DMS53 (cell line): ENCODE data around the gene STK35.
"Not testable (repeated sequence)": the region's sequence is repeated elsewhere in the genome, so short reads cannot be mapped to it uniquely, and the experiment has no call there.

ENCODE experiments used
- DNase-seq: peaks from one replicate; lab custom pipeline; 2025; lab: John Stamatoyannopoulos, UW

STK35 gene

DNA sequence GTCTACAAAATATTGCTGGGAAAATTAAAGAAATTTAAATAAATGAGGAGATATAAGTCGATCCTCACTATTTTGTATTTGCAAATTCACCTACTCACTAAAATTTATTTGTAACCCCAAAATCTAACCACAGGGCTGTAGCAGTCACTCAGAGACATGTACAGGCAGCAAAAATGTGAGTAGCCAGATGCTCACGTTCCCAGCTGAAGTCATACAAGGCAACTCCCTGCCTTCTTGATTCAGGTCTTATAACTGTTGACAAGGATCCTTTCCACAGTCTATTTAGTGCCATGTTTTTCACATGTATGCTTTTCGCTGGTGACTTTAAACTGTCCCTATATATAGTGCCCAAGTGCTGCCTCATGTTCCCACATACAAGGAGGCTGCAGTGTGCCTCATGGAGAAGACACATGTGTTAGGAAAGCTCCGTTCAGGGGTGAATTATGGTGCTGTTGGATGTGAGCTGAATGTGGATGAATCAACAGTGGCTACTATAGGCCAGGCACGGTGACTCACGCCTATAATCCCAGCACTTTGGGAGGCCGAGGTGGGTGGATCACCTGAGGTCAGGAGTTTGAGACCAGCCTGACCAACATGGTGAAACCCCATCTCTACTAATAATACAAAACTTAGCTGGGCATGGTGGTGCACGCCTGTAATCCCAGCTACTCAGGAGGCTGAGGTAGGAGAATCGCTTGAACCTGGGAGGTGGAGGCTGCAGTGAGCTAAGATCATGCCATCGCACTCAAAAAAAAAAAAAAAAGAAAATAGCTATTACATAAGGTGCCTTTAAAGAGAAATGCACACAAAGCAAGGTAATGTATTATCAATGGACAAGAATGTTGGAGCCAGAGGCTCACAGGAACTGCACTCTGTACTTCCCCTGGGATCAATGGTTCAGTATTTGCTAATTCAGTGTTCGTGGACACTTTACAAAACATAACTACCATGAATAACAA lies 55.3 kb downstream of the STK35 start:
- no peak for DNase-seq

GRCh38 chr20:2162125-2162822 lies 60.6 kb downstream of the STK35 start:
- DNase-seq = no peak

GRCh38 chr20:2162823-2163166 lies 61.2 kb downstream of the STK35 start:
- DNase-seq = no peak

DNA sequence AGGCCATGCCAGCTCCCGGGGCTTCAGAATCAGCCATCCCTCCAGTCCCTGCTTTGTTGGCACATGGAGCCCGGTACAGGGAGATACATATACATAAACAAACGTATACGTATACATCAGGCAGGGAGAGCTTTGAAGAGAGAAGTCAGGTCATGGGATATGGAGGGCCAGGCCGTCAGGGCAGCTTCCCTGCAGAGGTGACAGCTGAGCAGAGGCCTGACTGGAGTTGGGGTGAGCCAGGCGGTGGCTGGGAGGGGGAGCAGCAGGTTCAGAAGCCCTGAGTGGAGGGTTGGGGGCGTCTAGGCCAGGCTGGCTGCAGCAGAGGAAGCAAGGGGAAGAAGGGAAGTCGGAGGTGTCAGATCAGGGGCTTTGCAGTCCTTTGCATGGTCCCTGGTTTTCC lies 61.7 kb downstream of the STK35 start:
- DNase-seq = no peak

GRCh38 chr20:2163757-2164156 lies 62.1 kb downstream of the STK35 start:
- DNase-seq = no peak

- DNase-seq = no peak
These were observed 62.8 kb downstream of the STK35 start for GRCh38 chr20:2164421-2164820.

DNA sequence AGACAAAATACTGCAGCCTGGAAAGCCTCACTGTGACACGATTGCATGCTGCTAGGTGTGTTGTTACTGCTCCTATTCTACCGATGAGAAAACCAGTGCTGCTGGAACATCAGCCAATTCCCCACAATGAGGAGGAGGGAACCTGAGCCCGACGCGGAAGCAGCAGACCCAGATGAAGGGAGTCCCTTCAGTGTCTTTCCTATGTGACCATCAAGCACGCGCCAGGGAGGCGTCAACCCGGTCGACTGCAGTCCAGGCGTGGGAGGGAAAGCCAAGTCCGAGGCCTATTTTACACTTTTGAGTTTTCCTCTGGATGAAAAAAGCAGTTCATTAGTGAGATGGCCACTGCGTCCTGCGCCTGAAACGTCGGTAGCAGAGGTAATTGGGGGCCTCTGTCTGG lies 63.3 kb downstream of the STK35 start:
- no peak for DNase-seq

GRCh38 chr20:2165871-2166270 lies 64.2 kb downstream of the STK35 start:
- DNase-seq = no peak

- no peak for DNase-seq
These were observed 65.5 kb downstream of the STK35 start for GRCh38 chr20:2167112-2167511.

- DNase-seq = no peak
These were observed 67.3 kb downstream of the STK35 start for GRCh38 chr20:2168946-2169345.

- no peak for DNase-seq
These were observed 67.9 kb downstream of the STK35 start for GRCh38 chr20:2169456-2170088.

GRCh38 chr20:2170404-2170803 lies 68.8 kb downstream of the STK35 start:
- DNase-seq = no peak

- DNase-seq = no peak
These were observed 69.7 kb downstream of the STK35 start for GRCh38 chr20:2171266-2171790.

DNA sequence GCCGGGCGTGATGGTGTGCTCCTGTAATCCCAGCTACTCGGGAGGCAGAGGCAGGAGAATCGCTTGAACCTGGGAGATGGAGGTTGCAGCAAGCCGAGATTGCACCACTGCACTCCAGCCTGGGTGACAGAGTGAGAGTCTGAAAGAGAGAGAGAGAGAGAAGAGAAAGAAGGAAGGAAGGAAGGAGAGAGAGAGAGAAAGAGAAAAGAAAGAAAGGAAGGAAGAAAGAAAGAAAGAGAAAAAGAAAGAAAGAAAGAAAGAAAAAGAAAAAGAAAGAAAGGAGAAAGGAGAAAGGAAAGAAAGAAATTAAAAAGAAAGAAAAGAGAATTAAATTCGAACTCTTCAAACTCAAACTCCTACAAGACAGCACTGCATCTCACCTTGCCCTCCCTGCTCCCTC lies 70.2 kb downstream of the STK35 start:
- DNase-seq = not testable (repeated sequence)

DNA sequence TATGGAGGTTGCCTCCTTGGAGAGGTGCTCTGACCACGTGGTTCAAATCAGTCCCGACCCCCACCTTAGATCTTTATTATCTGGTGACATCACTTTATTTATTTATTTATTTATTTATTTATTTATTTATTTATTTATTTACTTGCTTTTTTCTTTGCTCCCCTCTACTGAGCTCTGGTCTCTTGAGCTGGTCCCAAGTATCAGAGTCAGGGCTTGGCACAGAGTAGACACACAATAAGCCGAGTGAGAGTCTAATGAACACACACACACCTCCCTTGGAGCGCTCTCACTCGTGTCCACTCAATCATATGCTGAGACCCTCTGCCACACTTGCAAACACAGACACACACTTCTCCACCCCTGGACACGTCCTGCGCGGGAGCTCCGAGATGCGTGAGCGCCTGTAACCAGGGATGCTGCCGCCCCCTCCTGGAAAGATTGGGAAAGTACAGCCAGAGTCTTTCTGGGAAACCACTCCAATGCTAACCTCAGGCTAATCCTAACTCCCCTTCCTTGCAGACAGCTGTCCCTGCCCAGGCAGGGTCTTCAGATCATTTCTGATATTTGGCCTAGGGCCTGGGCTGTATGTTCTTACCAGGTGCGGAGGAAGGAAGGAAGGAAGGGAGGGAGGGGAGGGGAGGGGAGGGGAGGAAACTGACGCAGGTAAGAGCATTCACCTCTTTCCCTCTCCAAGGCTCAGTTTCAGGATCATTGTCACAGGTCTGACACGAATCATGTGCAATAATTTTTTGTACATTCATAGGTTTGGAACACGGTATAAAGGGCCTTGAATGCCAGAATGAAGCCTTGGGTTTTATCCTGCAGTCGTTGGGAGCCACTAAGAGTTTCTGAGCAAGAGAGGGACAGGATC lies 70.9 kb downstream of the STK35 start:
- DNase-seq = peak; percentile 75

- DNase-seq = no peak
These were observed 71.6 kb downstream of the STK35 start for GRCh38 chr20:2173186-2173585.

GRCh38 chr20:2174067-2174466 lies 72.4 kb downstream of the STK35 start:
- no peak for DNase-seq

DNA sequence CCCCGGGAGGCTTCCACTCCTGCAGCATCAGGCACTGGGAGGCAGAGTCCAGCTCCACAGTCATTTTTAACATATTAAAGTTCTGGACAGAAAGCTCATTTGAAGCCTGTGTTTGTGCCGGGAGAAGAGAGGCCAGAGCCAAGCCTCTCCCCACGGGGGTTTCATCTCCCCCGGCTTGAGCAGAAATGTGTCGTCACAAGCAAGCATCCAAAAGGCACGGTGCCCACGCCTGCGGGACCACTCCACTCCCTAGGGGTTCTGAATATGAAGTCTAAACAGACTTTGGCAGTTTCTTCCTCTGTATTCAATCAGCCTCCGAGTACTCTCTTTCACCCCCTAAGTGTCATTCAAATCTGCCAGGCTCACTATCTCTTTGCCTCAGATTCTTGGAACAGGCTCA lies 75.3 kb downstream of the STK35 start:
- DNase-seq = no peak

- DNase-seq = no peak
These were observed 76.9 kb downstream of the STK35 start for GRCh38 chr20:2178318-2179232.

- no peak for DNase-seq
These were observed 77.6 kb downstream of the STK35 start for GRCh38 chr20:2179233-2179580.

- no peak for DNase-seq
These were observed 78.3 kb downstream of the STK35 start for GRCh38 chr20:2179949-2180348.
